Epithelial cell of proximal tubule (primary cell): ENCODE measurements around the gene CSTPP1. TPM values are rescaled to one million over a fixed set of nuclear protein-coding genes. Genes with fewer than 3 reads are reported as not detected.

Source experiments
- DNase-seq: peaks from one replicate; pipeline ENCODE4 v3.0.0-alpha.2; 2011; ENCODE audit warnings: low read depth
- H3K4me3 ChIP-seq: 2 replicates; pipeline ENCODE4 v1.5.1; 2011; ENCODE audit warnings: low read depth, mild to moderate bottlenecking, low read length
- total RNA-seq: library from RNA; depleted of rRNA; stranded (reverse); fragments of >200 nt; gene quantifications from 2 replicates; pipeline ENCODE4 v1.2.3, GENCODE V29; 2015
- TF ChIP-seq, protein P1 (sequence below): conservative IDR thresholded peaks from 2 replicates; pipeline ENCODE4 v1.5.1; 2012; ENCODE audit warnings: low read depth, mild to moderate bottlenecking, low read length

CSTPP1 gene
- total RNA-seq, 1 donor from 2014 or later = 39.8 TPM

- TF ChIP-seq, protein P1, sequence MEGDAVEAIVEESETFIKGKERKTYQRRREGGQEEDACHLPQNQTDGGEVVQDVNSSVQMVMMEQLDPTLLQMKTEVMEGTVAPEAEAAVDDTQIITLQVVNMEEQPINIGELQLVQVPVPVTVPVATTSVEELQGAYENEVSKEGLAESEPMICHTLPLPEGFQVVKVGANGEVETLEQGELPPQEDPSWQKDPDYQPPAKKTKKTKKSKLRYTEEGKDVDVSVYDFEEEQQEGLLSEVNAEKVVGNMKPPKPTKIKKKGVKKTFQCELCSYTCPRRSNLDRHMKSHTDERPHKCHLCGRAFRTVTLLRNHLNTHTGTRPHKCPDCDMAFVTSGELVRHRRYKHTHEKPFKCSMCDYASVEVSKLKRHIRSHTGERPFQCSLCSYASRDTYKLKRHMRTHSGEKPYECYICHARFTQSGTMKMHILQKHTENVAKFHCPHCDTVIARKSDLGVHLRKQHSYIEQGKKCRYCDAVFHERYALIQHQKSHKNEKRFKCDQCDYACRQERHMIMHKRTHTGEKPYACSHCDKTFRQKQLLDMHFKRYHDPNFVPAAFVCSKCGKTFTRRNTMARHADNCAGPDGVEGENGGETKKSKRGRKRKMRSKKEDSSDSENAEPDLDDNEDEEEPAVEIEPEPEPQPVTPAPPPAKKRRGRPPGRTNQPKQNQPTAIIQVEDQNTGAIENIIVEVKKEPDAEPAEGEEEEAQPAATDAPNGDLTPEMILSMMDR = no peak
- no peak for DNase-seq
Observed at GRCh38 chr11:46967962-46968361, 31.4 kb downstream of the CSTPP1 start.

DNA sequence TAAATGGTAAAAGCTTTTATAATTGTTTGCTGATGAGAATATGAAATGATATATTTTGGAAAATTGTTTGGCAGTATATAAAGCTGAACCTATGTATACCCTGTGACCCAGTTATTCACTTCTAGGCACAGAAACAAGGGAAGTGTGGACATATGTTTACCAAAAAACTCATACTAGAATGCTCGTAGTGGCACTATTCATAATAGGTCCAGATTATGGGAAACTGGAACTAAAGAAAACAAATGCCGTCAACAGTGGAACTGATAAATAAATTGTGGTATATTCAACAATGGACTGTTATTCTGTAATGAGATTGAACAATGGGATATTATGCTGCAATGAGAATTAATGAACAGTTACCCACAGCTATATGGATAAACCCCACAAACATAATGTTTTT is 32.8 kb downstream of the CSTPP1 start:
- TF ChIP-seq, protein P1 = no peak
- no peak overlapping the region for H3K4me3 ChIP-seq
- no peak for DNase-seq

More at GRCh38 chr11:46967962-46968361, 31.4 kb downstream of the CSTPP1 start:
- H3K4me3 ChIP-seq = no peak overlapping the region

- DNase-seq = no peak
- no peak overlapping the region for H3K4me3 ChIP-seq
- TF ChIP-seq, protein P1 = no peak
Observed at GRCh38 chr11:46970913-46971625, 34.5 kb downstream of the CSTPP1 start.

DNA sequence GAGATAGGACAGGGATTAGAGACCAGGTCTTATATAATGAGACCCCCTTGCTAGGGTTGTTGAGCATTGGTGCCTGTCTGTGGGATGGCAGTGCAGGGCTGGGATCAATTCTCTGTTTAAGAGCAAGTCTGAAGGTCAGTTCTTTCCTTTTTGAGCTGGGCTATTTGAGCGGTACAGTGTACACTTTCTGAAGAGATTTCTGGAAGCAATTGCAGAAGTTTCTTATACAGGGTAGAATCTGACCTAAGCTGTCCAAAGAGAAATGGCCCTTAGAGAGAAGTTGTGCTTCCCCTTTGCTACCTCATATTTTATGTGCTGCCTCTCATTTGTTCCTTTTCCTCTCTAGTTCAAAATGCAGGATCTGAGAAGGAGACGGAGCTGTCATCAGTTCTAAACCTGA is 35.8 kb downstream of the CSTPP1 start:
- TF ChIP-seq, protein P1 = no peak
- no peak overlapping the region for H3K4me3 ChIP-seq
- no peak for DNase-seq

DNA sequence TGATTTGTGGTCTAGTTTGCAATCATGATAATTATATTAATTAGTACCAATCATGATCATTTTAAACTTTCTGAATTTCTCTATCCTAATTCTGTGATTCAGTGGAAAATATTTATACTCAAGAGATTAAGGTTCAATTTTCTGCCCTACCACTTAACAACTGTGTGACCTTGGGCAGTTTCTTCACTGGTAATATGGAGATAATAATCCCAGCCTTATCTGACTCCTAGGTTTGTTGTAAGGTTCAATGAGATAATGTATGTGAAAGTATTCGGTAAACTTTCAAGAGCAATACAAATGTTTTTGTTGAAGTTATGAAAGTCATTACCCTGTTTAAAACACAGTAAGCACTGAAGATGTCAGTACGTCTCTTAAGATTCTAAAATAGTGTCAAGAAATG is 36.3 kb downstream of the CSTPP1 start:
- no peak overlapping the region for H3K4me3 ChIP-seq
- TF ChIP-seq, protein P1 = no peak
- no peak for DNase-seq

GRCh38 chr11:46976182-46976854 is 39.8 kb downstream of the CSTPP1 start:
- TF ChIP-seq, protein P1 = no peak
- no peak for DNase-seq
- H3K4me3 ChIP-seq = no peak overlapping the region
